ENCODE measurements around the gene NCAM2. TPM values are rescaled to one million over a fixed set of nuclear protein-coding genes. Genes with fewer than 3 reads are reported as not detected.

The NCAM2 gene
- total RNA-seq, 4 donors from 2014 or later = 0.67 to 0.95 TPM; not detected in 2

DNA sequence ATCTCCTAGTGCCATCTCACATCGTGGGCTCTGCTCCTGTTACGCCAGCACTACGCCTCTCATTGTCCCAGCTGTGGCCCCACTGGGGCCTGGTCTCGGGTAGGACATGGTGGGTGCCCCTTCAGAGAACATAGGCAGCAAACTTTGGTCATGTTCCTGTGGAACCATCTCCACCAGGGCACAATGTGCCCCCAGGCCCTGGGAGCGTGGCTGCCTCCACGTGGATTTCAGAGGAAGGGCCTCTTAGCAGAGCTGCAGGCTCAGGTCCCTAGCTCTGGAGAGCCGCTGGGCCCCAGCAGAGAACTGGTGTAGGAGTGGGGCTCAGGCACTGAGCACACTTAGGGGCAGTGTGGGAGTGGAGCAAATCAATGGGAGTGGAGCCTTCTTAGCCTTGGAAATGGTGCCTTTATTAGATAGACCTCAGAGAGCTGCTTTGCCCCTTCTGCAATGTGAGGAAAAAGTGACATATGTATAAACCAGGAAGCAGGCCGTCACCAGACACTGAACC, 460.0 kb downstream of the NCAM2 start:
- Histone ChIP-seq H3K4me1 (no peaks in the 10 kb centered on the region), H3K36me3 (no peaks in the 10 kb centered on the region), H3K4me3 (no peak overlapping the region), H3K9me3 (peaks cover 0 to 12% (median 0%) of the 10 kb centered on the region in 3 donors), H3K27ac (no peak overlapping the region), H3K27me3 (no peaks in the 10 kb centered on the region)
- WGBS, 2 donors = 68 to 86% methylated on average over 3 to 5 of the region's 8 CpGs
- no peak for DNase-seq
- intact Hi-C loops (cut with DNase I) = no loop called here
- TF ChIP-seq, protein P1, sequence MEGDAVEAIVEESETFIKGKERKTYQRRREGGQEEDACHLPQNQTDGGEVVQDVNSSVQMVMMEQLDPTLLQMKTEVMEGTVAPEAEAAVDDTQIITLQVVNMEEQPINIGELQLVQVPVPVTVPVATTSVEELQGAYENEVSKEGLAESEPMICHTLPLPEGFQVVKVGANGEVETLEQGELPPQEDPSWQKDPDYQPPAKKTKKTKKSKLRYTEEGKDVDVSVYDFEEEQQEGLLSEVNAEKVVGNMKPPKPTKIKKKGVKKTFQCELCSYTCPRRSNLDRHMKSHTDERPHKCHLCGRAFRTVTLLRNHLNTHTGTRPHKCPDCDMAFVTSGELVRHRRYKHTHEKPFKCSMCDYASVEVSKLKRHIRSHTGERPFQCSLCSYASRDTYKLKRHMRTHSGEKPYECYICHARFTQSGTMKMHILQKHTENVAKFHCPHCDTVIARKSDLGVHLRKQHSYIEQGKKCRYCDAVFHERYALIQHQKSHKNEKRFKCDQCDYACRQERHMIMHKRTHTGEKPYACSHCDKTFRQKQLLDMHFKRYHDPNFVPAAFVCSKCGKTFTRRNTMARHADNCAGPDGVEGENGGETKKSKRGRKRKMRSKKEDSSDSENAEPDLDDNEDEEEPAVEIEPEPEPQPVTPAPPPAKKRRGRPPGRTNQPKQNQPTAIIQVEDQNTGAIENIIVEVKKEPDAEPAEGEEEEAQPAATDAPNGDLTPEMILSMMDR (IDR thresholded peaks at IDR 0.05) = no peak
- no peak for TF ChIP-seq POLR2A (IDR thresholded peaks at IDR 0.05)

DNA sequence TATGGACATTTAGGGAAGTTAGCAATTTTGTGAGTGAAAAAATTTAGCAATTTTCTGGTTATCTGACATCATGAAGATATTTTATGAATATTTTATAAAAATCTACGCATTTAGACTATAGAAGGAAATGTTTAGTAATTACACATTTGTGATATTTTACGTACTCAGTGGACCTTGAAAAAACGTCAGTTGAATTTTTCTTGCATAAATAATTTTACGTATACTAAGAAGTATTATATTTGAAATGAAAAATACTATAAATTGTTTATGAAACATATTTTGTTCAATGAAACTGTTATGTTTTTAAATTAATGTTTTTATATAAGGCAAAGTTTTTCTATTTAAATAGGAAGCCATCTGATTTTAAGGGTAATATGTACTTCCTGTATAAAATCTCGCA, 462.8 kb downstream of the NCAM2 start:
- Histone ChIP-seq H3K4me1 (no peaks in the 10 kb centered on the region), H3K27me3 (no peaks in the 10 kb centered on the region), H3K9me3 (peaks cover 0 to 27% (median 0%) of the 10 kb centered on the region in 3 donors), H3K4me3 (no peak overlapping the region), H3K27ac (no peak overlapping the region), H3K36me3 (no peaks in the 10 kb centered on the region)
- intact Hi-C loops (cut with DNase I) = no loop called here
- DNase-seq = no peak
- TF ChIP-seq, protein P1 (IDR thresholded peaks at IDR 0.05) = no peak
- TF ChIP-seq POLR2A (IDR thresholded peaks at IDR 0.05) = no peak
- WGBS, 2 donors = 73 to 79% methylated on average over 5 of the region's 5 CpGs

DNA sequence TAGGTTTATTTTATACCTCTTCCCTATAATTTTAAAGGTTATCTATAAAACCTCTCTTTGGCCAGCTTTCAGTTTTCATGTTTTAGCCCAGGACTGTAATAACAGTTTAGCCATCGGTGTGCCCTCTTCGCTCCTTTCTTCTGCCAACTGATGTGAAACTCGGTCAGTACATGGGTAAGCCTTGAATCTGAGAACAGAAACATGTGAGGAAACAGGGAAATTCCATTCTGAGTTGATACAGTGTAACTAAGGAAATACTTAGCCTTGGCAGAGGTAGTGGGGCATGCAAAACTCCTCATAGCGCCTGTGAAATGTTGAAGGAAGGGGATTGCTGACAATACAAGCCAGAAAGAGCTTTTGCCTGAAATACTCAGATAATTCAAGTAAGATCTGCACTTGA, 465.2 kb downstream of the NCAM2 start:
- WGBS, 2 donors = 43 to 53% methylated on average over 4 of the region's 4 CpGs
- H3K27ac ChIP-seq = no peak overlapping the region
- H3K9me3 ChIP-seq = peaks cover 0 to 16% (median 0%) of the 10 kb centered on the region in 3 donors
- H3K4me3 ChIP-seq = no peak overlapping the region
- H3K4me1 ChIP-seq = no peaks in the 10 kb centered on the region
- no peak for DNase-seq
- no peaks in the 10 kb centered on the region for H3K27me3 ChIP-seq
- H3K36me3 ChIP-seq = no peaks in the 10 kb centered on the region
- TF ChIP-seq, protein P1 (IDR thresholded peaks at IDR 0.05) = no peak
- no peak for TF ChIP-seq POLR2A (IDR thresholded peaks at IDR 0.05)
- intact Hi-C loops (cut with DNase I) = no loop called here

- WGBS, 2 donors = 41 to 48% methylated on average over 1 of the region's 1 CpG
Observed at GRCh38 chr21:21464684-21465083, 466.5 kb downstream of the NCAM2 start.

DNA sequence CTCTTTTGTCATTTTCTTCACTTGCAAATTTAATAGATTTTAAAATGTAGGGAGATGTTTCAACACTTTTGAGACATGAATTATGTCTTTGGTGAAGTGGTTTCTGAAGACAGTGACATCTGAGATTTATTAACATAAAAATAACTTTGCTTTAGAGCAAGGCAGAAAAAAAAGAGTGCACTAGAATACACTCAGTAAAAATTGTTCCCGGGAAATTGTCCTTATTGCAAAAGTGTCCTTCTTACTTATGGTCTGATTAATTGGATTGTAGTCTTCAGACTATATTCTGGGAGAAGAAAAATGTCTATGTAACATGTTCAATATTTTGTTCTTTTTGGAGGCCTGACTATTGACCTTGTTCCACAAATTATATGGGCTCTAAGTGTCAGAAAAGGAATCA, 468.5 kb downstream of the NCAM2 start:
- H3K27ac ChIP-seq = no peak overlapping the region
- no peaks in the 10 kb centered on the region for H3K27me3 ChIP-seq
- intact Hi-C loops (cut with DNase I) = no loop called here
- no peak overlapping the region for H3K4me3 ChIP-seq
- WGBS, 2 donors = 77 to 80% methylated on average over 1 of the region's 1 CpG
- no peaks in the 10 kb centered on the region for H3K36me3 ChIP-seq
- H3K4me1 ChIP-seq = no peaks in the 10 kb centered on the region
- TF ChIP-seq, protein P1 (IDR thresholded peaks at IDR 0.05) = no peak
- TF ChIP-seq POLR2A (IDR thresholded peaks at IDR 0.05) = no peak
- H3K9me3 ChIP-seq = peaks cover 0 to 15% (median 0%) of the 10 kb centered on the region in 3 donors
- no peak for DNase-seq

More at GRCh38 chr21:21464684-21465083, 466.5 kb downstream of the NCAM2 start:
- Histone ChIP-seq H3K36me3 (no peaks in the 10 kb centered on the region), H3K27ac (no peak overlapping the region), H3K4me1 (no peaks in the 10 kb centered on the region), H3K4me3 (no peak overlapping the region), H3K9me3 (peaks cover 0 to 15% (median 0%) of the 10 kb centered on the region in 3 donors), H3K27me3 (no peaks in the 10 kb centered on the region)
- no peak for DNase-seq
- intact Hi-C loops (cut with DNase I) = no loop called here
- TF ChIP-seq, protein P1 (IDR thresholded peaks at IDR 0.05) = no peak
- TF ChIP-seq POLR2A (IDR thresholded peaks at IDR 0.05) = no peak

Data from esophagus squamous epithelium (tissue), 5 donors.